GM21423 (cell line): ENCODE measurements around the gene CCN2.

Source experiments
- ATAC-seq: cut with Tn5 transposase; IDR thresholded peaks from one replicate; pipeline ENCODE4 v1.9.1; 2021; ENCODE audit warnings: mild to moderate bottlenecking, moderate library complexity; ENCODE audit not compliant: unreplicated experiment

The CCN2 gene

DNA sequence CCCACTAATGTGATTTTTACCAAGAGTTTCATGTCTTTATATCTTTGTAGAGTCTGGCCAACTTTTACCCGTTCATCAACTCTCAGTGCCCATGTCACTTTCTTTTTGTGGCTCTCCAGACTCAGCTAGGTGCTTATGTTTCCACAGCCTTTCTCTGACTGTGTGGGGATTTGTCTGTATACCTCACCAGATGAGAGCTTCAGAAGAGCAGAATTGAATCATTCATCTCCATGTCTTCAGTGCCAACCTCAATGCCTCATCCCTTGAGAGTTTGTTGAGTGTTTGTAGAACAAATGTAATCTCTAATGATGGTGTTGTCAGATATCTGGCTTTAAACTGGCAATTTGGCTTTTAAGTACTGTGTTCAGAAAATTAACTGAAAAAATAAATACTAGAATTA lies 16.8 kb upstream of the CCN2 start:
- ATAC-seq: no peak

DNA sequence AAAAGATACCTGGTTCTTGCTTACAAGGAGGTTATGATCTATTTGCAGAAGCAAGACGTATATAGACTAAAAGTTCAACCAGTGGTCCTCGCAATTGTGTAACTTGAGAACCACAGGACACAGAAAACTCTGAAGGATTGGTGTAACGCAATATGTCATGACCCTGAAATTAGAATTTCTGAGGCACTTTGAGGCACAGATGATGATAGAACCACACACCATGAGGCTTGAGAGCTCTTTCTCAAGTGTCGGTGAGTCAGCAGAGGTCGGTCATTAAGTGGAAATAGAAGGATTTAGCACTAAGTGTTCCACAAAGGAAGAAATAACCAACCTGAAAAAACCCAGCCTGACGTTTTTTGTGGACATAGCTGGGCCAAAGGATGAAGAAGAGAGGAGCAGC lies 15.3 kb upstream of the CCN2 start:
- ATAC-seq: no peak

DNA sequence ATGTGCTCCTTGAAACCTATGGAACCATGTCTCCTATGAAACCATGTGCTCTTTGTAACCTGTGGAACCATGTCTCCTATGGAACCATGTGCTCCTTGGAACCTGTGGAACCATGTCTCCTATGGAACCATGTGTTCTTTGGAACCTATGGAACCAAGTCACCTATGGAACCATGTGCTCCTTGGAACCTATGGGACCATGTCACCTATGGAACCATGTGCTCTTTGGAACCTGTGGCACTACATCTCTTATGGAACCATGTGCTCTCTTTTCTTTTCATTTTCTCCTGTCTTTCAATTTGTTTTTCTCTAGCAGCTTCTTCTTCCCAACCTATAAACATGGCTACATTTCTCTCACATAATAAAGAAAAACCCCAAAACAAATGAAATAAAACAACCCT lies 11.9 kb upstream of the CCN2 start:
- ATAC-seq: no peak

- ATAC-seq: no peak
Measured at GRCh38 chr6:131960371-131961133, 9.4 kb upstream of the CCN2 start.

- ATAC-seq: no peak
Measured at GRCh38 chr6:131958542-131959470, 7.6 kb upstream of the CCN2 start.

DNA sequence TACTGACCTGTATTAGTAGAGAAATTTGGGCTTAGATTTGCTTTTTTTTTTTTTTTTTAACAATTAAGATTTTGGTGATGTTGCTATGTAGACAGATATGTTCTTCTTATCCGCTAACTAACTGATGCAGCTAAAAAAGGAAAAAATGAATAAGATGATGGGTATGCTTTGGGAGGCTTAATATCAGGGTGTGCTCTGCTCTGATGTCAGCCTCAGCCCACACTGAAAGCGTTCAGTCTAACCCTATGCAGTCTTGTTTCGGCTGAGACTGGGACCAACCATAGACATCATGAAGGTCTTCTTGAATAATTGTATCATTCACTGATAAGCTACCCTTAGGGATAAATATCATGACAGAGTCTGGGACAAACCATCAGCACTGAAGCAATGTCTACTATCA lies 6.9 kb upstream of the CCN2 start:
- no peak for ATAC-seq

DNA sequence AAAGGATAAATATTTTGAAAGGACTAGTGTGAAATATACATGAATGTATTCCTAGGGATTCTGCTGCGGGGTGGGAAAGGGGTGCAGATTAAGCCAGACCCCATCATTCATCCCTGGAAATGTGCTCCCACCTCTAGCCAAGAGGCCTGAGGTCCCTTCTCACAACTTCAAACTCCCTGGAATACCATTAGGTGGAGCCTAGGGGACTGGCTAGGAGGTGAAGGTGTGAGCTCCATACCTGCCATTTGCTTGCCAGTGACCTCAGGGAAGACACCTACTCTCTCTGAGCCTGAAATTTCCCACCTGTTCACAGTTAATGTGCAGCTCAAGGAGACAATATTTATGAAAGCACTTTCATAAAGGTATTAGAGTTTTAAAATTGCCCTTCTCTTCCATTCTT lies 4.7 kb upstream of the CCN2 start:
- ATAC-seq: no peak

- no peak for ATAC-seq
Measured at GRCh38 chr6:131955192-131955591, 4.0 kb upstream of the CCN2 start.

DNA sequence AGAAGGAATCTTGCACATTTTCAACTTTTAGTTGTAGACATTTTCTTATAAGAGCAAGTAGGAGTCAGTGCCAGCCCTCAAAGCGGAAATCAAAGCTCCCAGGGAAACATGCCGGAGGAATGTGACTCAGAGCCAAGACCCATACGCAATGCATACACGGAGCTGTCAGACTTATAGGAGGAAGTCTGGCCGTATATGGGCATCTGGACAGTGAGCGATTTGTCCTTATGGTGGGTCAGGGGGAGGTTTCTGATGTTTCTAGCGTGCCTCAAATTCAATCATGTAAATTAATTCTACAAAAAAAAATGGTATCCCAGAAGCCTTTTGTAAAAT lies 3.6 kb upstream of the CCN2 start:
- ATAC-seq: no peak

DNA sequence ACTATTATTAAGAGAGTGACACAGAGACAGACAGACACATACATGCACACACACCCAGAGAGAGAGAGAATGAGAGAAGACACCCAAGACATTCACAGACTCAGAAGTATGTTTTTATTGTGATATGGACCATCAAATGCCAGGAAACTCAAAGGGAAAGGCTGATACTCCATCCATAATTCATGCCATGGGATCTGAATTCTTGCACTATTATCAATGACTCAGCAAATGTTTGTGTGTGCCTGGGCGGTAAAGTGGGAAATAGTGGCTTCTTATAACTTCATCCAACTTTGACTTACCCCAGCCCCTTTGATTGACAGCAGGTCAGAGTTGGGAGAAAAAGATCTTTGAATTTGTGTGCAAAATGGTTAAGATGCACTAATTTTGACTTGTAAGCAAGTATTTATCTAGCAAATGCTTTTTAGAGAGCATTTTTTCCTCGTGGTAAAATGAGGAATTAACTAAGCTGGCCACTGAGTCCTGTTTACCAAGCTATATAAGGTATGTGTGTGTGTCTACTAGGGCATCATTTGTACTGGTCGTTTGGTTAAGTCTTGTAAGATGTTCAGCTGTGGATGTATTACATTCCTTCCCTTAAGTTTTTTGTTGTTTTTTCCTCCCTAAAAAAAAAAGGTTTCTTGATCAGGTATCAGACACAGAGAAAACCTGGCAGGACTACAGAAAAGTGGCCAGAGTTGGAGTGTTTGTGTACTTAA lies 3.0 kb upstream of the CCN2 start:
- no peak for ATAC-seq

GRCh38 chr6:131952886-131953509 lies 1.8 kb upstream of the CCN2 start:
- no peak for ATAC-seq

DNA sequence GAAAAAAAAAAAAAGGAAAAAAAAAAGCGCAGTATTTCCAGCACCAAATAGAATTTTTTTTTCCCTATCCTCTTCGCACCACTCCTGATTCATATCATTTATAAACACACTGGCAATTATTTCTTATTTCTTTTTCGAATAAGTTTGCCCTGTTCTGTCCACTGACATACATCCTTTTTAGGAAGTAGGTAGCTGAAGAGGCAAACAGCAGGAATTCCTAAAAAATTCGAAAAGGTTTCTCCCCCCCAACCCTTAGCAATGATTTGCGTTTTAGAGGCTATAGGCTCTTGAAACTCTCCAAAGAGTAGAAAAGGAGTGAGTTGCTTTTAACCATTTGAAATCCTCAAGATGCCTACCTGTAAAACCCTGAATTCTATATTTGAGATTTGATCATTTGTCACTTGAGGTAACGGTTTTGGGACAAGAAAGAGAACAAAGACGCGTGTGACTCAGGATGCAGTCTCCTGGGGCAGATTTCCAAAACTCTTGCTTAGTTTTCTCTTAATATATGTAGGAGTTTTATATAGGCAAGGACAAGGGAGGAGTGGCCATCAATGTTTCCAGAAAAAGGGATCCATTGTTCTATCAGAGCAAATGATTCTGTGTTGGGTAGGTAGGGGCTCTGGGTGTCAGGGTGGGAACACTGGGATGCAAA lies 531 bp upstream of the CCN2 start:
- ATAC-seq: no peak

- no peak for ATAC-seq
Measured at GRCh38 chr6:131949909-131950766, 1.0 kb downstream of the CCN2 start.

DNA sequence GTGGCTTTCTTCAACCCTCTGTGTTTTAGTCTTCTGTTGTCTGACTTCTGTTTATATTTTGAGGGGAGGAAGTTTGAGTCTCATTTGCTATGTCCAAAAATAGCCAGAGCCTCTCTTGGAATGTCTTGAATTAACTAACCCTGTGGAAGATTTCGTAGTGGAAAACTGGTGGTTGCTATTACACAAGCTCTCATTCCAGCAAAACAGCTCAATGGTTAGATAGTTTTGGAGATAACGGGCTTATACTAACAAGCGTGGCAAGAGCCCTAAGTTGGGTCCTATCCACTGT lies 1.6 kb downstream of the CCN2 start:
- no peak for ATAC-seq

- ATAC-seq: no peak
Measured at GRCh38 chr6:131948692-131949619, 2.2 kb downstream of the CCN2 start.

- ATAC-seq: no peak
Measured at GRCh38 chr6:131947986-131948661, 3.0 kb downstream of the CCN2 start.

GRCh38 chr6:131946992-131947955 lies 3.9 kb downstream of the CCN2 start:
- no peak for ATAC-seq
